Measurements from ENCODE around the gene KCTD19. TPM values are rescaled to one million over a fixed set of nuclear protein-coding genes. Genes with fewer than 3 reads are reported as not detected.

Gene KCTD19
- total RNA-seq, 1 experiment from 2014 or later: 1.1 TPM

DNA sequence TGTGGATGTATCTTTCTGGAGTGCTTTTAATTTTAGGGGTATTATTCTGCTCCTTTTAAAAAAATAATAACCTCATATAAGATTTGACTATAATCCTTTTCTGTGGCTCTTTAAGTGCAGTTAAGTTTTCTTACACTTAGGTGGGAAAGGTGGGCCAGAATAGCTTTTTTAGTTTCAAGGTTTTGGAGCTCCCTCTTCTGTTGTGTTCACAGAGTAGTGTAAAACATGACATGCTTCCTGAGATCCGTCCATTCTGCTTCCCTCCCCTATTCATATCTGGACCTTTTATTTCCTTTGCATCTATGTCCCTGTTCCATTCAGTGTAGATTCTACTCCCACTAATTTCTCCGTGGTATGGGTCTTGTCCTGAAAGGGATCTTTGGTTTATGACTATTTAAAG is 12.9 kb upstream of the KCTD19 start:
- peaks cover 15% of the 10 kb centered on the region for H3K27me3 Mint-ChIP-seq (ENCODE audit: low read depth)
- peaks cover 20% of the 10 kb centered on the region for H3K9me3 Mint-ChIP-seq
- POLR2A ChIA-PET: interaction anchor here (1.0 kb wide), 1 partner anchor 53 kb away, joined by 3 read pairs; no protein-coding TSS in a partner anchor
- H3K36me3 Mint-ChIP-seq: peaks cover 14% of the 10 kb centered on the region
- CTCF ChIA-PET: interaction anchor here (0.5 to 2.5 kb wide), 15 partner anchors 12 to 126 kb away, joined by 3 to 34 read pairs (median 5); partner anchors contain the start of genes KCTD19, LRRC36, PLEKHG4 and SLC9A5
- H3K4me1 Mint-ChIP-seq: no peaks in the 10 kb centered on the region
- no peak for TF ChIP-seq TCF7 (CRISPR knock-in tag; IDR thresholded peaks at IDR 0.05; ENCODE audit: low read depth)
- TF ChIP-seq, protein P1, sequence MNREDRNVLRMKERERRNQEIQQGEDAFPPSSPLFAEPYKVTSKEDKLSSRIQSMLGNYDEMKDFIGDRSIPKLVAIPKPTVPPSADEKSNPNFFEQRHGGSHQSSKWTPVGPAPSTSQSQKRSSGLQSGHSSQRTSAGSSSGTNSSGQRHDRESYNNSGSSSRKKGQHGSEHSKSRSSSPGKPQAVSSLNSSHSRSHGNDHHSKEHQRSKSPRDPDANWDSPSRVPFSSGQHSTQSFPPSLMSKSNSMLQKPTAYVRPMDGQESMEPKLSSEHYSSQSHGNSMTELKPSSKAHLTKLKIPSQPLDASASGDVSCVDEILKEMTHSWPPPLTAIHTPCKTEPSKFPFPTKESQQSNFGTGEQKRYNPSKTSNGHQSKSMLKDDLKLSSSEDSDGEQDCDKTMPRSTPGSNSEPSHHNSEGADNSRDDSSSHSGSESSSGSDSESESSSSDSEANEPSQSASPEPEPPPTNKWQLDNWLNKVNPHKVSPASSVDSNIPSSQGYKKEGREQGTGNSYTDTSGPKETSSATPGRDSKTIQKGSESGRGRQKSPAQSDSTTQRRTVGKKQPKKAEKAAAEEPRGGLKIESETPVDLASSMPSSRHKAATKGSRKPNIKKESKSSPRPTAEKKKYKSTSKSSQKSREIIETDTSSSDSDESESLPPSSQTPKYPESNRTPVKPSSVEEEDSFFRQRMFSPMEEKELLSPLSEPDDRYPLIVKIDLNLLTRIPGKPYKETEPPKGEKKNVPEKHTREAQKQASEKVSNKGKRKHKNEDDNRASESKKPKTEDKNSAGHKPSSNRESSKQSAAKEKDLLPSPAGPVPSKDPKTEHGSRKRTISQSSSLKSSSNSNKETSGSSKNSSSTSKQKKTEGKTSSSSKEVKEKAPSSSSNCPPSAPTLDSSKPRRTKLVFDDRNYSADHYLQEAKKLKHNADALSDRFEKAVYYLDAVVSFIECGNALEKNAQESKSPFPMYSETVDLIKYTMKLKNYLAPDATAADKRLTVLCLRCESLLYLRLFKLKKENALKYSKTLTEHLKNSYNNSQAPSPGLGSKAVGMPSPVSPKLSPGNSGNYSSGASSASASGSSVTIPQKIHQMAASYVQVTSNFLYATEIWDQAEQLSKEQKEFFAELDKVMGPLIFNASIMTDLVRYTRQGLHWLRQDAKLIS (CRISPR knock-in tag; IDR thresholded peaks at IDR 0.05; ENCODE audit: borderline replicate concordance): no peak
- TF ChIP-seq, protein P2, sequence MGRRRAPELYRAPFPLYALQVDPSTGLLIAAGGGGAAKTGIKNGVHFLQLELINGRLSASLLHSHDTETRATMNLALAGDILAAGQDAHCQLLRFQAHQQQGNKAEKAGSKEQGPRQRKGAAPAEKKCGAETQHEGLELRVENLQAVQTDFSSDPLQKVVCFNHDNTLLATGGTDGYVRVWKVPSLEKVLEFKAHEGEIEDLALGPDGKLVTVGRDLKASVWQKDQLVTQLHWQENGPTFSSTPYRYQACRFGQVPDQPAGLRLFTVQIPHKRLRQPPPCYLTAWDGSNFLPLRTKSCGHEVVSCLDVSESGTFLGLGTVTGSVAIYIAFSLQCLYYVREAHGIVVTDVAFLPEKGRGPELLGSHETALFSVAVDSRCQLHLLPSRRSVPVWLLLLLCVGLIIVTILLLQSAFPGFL (CRISPR knock-in tag; IDR thresholded peaks at IDR 0.05; ENCODE audit: borderline replicate concordance): no peak
- ATAC-seq (no peak), DNase-seq (ENCODE audit: low spot score) (no peak)
- H3K27ac Mint-ChIP-seq: no peak overlapping the region
- H3K4me3 Mint-ChIP-seq: no peak overlapping the region

DNA sequence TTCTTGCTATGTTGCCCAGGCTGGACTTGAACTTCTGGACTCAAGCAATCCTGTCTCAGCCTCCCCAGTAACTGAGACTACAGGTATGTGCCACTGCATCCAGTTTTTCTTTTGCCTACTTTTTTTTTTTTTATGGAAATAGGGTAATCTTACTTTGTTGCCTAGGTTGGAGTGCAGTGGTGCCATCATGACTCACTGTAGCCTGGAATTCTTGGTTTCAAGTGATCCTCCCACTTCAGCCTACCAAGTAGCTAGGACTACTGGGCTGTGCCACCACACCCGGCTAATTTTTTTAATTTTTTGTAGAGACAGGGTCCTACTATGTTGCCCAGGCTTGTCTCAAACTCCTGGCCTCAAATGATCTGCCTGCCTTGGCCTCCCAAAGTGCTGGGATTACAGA is 10.1 kb upstream of the KCTD19 start:
- Mint-ChIP-seq H3K4me3 (no peak overlapping the region), H3K27me3 (ENCODE audit: low read depth) (peaks cover 18% of the 10 kb centered on the region), H3K4me1 (no peaks in the 10 kb centered on the region), H3K36me3 (peaks cover 16% of the 10 kb centered on the region), H3K27ac (no peak overlapping the region), H3K9me3 (peaks cover 20% of the 10 kb centered on the region)
- POLR2A ChIA-PET: no interaction called here
- no peak for ATAC-seq
- CTCF ChIA-PET: no interaction called here
- no peak for DNase-seq (ENCODE audit: low spot score)
- TF ChIP-seq, protein P3, sequence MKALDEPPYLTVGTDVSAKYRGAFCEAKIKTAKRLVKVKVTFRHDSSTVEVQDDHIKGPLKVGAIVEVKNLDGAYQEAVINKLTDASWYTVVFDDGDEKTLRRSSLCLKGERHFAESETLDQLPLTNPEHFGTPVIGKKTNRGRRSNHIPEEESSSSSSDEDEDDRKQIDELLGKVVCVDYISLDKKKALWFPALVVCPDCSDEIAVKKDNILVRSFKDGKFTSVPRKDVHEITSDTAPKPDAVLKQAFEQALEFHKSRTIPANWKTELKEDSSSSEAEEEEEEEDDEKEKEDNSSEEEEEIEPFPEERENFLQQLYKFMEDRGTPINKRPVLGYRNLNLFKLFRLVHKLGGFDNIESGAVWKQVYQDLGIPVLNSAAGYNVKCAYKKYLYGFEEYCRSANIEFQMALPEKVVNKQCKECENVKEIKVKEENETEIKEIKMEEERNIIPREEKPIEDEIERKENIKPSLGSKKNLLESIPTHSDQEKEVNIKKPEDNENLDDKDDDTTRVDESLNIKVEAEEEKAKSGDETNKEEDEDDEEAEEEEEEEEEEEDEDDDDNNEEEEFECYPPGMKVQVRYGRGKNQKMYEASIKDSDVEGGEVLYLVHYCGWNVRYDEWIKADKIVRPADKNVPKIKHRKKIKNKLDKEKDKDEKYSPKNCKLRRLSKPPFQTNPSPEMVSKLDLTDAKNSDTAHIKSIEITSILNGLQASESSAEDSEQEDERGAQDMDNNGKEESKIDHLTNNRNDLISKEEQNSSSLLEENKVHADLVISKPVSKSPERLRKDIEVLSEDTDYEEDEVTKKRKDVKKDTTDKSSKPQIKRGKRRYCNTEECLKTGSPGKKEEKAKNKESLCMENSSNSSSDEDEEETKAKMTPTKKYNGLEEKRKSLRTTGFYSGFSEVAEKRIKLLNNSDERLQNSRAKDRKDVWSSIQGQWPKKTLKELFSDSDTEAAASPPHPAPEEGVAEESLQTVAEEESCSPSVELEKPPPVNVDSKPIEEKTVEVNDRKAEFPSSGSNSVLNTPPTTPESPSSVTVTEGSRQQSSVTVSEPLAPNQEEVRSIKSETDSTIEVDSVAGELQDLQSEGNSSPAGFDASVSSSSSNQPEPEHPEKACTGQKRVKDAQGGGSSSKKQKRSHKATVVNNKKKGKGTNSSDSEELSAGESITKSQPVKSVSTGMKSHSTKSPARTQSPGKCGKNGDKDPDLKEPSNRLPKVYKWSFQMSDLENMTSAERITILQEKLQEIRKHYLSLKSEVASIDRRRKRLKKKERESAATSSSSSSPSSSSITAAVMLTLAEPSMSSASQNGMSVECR (CRISPR knock-in tag; IDR thresholded peaks at IDR 0.05; ENCODE audit: borderline replicate concordance): no peak
- no peak for TF ChIP-seq ZBTB21 (CRISPR knock-in tag; IDR thresholded peaks at IDR 0.05; ENCODE audit: borderline replicate concordance)
- TF ChIP-seq, protein P4, sequence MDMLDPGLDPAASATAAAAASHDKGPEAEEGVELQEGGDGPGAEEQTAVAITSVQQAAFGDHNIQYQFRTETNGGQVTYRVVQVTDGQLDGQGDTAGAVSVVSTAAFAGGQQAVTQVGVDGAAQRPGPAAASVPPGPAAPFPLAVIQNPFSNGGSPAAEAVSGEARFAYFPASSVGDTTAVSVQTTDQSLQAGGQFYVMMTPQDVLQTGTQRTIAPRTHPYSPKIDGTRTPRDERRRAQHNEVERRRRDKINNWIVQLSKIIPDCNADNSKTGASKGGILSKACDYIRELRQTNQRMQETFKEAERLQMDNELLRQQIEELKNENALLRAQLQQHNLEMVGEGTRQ (CRISPR knock-in tag; IDR thresholded peaks at IDR 0.05): no peak
- no peak for TF ChIP-seq ELF4 (CRISPR knock-in tag; IDR thresholded peaks at IDR 0.05; ENCODE audit: low read depth)
- TF ChIP-seq RORB (CRISPR knock-in tag; IDR thresholded peaks at IDR 0.05): no peak
- TF ChIP-seq, protein P5, sequence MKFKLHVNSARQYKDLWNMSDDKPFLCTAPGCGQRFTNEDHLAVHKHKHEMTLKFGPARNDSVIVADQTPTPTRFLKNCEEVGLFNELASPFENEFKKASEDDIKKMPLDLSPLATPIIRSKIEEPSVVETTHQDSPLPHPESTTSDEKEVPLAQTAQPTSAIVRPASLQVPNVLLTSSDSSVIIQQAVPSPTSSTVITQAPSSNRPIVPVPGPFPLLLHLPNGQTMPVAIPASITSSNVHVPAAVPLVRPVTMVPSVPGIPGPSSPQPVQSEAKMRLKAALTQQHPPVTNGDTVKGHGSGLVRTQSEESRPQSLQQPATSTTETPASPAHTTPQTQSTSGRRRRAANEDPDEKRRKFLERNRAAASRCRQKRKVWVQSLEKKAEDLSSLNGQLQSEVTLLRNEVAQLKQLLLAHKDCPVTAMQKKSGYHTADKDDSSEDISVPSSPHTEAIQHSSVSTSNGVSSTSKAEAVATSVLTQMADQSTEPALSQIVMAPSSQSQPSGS (CRISPR knock-in tag; IDR thresholded peaks at IDR 0.05; ENCODE audit: borderline replicate concordance, low read depth): no peak
- TF ChIP-seq SMAD4 (CRISPR knock-in tag; IDR thresholded peaks at IDR 0.05): no peak
- TF ChIP-seq RELA (CRISPR knock-in tag; IDR thresholded peaks at IDR 0.05; ENCODE audit: borderline replicate concordance): no peak
- TF ChIP-seq TCF7 (CRISPR knock-in tag; IDR thresholded peaks at IDR 0.05; ENCODE audit: low read depth): no peak
- TF ChIP-seq TEAD1 (CRISPR knock-in tag; IDR thresholded peaks at IDR 0.05): no peak
- TF ChIP-seq, protein P6, sequence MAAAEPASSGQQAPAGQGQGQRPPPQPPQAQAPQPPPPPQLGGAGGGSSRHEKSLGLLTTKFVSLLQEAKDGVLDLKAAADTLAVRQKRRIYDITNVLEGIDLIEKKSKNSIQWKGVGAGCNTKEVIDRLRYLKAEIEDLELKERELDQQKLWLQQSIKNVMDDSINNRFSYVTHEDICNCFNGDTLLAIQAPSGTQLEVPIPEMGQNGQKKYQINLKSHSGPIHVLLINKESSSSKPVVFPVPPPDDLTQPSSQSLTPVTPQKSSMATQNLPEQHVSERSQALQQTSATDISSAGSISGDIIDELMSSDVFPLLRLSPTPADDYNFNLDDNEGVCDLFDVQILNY (CRISPR knock-in tag; IDR thresholded peaks at IDR 0.05): no peak
- TF ChIP-seq, protein P7, sequence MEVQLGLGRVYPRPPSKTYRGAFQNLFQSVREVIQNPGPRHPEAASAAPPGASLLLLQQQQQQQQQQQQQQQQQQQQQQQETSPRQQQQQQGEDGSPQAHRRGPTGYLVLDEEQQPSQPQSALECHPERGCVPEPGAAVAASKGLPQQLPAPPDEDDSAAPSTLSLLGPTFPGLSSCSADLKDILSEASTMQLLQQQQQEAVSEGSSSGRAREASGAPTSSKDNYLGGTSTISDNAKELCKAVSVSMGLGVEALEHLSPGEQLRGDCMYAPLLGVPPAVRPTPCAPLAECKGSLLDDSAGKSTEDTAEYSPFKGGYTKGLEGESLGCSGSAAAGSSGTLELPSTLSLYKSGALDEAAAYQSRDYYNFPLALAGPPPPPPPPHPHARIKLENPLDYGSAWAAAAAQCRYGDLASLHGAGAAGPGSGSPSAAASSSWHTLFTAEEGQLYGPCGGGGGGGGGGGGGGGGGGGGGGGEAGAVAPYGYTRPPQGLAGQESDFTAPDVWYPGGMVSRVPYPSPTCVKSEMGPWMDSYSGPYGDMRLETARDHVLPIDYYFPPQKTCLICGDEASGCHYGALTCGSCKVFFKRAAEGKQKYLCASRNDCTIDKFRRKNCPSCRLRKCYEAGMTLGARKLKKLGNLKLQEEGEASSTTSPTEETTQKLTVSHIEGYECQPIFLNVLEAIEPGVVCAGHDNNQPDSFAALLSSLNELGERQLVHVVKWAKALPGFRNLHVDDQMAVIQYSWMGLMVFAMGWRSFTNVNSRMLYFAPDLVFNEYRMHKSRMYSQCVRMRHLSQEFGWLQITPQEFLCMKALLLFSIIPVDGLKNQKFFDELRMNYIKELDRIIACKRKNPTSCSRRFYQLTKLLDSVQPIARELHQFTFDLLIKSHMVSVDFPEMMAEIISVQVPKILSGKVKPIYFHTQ (CRISPR knock-in tag; IDR thresholded peaks at IDR 0.05): no peak
- TF ChIP-seq, protein P8, sequence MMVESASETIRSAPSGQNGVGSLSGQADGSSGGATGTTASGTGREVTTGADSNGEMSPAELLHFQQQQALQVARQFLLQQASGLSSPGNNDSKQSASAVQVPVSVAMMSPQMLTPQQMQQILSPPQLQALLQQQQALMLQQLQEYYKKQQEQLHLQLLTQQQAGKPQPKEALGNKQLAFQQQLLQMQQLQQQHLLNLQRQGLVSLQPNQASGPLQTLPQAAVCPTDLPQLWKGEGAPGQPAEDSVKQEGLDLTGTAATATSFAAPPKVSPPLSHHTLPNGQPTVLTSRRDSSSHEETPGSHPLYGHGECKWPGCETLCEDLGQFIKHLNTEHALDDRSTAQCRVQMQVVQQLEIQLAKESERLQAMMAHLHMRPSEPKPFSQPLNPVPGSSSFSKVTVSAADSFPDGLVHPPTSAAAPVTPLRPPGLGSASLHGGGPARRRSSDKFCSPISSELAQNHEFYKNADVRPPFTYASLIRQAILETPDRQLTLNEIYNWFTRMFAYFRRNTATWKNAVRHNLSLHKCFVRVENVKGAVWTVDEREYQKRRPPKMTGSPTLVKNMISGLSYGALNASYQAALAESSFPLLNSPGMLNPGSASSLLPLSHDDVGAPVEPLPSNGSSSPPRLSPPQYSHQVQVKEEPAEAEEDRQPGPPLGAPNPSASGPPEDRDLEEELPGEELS (CRISPR knock-in tag; IDR thresholded peaks at IDR 0.05): no peak
- no peak for TF ChIP-seq ZNF232 (CRISPR knock-in tag; IDR thresholded peaks at IDR 0.05)

Measured in WTC11 (cell line).